ENCODE data around the gene WNT5B.
A peak's percentile ranks its signal among the peaks of the same experiment; 100 is the strongest.

Gene WNT5B

DNA sequence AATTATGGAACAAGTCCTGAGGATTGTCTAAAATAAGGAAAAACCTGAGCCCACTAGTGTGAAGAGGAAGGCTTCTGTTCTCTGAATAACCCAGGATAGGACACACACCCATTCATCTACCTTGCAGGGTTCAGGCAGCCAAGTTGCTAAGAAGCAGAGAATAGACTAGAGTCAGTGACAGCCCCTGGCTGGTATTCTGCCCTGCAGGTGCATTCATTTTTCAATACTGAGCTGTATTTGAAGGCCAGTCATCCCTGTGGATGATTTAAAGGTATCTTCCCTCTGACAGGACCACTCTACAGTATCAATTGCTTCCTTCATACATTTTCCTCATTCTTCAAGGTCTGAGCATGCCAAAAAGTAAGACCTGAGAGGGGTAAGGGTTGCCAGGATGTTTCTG is 22.9 kb downstream of the WNT5B start:
- no peak for DNase-seq (ENCODE audit: low spot score)

DNA sequence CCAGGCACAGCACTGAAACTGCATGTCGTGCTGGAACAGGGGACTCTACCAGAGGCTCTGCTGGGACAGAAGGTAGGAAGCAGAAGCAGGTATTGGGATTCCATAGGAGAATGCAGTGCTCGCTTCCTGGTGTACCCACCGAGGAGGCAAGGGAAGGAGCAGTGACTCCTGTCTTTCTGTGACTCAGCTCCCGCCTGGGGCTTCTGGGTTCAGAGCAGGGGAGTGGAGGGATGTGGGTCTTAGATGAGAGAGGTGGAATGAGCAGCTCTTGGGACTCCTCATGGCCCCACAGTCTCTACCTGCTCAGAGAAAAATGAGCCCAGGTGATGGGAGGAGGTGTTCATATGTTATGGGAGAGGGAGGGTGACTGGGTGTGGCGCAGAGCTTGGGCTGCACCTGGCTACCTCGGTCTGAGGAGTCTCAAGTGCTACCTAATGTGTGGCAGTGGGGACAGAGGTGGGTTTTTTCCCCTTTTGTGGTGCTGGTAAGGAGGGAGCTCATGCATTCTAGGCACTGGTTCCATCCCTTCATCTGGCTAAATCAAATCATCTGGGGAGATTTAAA is 26.3 kb downstream of the WNT5B start:
- no peak for DNase-seq (ENCODE audit: low spot score)

DNA sequence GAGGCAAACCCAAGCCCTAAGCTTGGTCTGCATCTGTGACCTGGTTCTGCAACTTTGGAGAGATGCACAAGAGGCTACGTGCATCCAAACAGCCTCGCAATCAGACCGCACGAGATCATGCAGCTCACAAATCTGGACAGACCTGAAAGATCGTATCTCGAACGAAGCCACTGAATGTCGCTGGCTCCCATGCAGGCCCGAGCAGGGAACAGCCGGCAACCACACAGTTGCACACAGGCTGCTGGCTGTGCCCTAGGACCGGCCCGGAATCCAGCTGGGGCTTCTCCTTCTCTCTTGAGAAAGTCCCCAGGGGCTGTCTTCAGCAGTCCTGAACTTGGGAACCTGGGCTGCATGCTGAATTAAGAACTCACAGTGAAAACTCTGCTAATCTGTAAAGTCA is 27.9 kb downstream of the WNT5B start:
- DNase-seq (ENCODE audit: low spot score), result no peak

DNA sequence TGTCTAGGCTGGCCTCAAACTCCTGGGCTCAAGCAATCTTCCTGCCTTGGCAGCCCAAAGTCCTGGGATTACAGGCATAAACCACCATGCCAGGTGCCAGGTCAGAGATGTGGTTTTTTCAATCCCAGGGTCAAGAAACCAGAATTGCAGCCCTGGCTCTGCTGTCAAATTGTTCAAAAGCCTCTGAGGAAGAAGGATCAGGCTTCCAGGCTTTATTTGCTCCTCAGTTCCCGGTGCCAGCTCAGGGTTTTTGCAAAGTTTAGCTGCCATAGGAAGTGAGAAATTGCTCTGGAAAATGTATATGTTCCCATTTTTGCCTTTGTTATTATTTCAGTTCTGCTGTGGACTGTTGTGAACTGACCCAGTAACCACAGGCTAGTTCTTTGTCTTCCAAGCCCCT is 28.7 kb downstream of the WNT5B start:
- no peak for DNase-seq (ENCODE audit: low spot score)

DNA sequence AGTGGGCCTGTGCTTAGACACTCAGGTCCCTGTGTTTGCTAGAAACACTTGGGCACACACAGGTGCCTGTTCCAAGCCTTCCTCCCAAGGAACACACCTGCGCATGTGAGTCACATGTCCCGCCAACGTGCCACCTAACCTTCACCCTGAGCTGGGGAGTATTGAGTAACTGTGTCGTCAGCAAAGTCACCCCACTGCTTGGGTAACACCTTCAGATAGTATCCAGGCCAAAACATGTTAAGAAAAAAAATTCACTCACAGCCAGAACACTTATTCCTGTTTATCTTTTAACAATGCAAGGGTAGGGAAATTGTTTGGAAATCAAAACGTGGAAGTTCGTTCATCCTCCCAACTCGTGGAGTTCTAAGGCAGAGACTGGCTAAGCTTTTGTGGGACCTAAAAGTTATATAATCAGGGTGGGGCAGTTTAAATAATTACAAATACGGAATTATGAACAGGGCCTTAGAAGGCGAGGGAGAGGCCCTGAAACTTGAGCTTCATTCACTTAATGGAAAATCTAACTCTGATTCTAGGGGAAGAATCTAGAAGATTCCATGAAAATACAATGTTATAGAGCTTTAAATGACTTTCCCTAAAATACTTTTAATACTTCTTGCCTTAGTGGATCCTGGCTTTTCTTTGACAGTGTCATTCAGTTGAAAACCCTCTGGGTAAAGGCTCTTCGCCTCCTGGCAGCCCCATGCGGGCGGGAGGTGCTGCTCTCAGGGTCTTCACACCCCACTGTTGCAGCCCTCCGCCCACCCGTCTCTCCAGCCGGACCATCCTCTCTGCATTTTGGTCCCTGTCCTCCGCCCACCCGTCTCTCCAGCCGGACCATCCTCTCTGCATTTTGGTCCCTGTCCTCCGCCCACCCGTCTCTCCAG is 31.5 kb downstream of the WNT5B start:
- DNase-seq (ENCODE audit: low spot score), result no peak

DNA sequence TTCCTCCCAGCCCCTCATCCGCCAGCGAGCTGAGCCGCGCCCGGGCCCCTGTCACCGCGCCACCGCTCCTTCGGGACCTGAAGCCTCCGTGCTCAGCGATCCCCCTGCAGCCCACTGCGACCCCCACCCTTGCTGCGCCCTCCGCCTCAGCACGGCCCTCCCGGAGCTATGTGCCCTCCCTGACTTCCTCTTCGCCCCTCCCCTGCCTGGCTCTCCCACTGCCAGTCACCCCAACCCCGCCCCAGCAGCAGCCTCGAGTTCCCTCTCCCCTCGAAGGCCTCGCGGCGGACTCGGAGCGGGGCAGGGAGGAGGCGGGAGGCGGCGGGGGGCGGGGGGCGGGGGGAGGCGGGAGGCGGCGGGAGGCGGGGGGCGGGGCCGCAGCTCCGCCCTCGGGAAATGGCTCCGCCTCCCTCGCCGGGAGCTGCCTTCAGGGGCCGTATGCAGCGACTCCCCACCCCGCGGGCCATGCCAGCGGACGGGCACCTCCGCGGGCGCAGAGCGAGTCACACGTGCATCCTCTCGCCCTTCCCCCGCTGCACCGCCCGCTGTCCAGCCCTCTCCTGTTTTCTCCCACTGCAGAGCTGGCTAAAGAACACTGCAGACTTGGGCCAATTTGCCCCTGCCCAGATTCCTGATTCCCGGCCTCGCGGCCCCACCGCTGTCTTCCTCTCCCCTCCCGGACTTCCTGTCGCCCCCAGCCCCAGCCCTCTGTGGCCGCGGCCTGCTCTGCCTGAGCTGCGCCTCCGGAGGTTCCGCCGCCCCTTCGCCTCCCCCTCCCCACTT is 32.7 kb downstream of the WNT5B start:
- peak; percentile 87 for DNase-seq (ENCODE audit: low spot score)

DNA sequence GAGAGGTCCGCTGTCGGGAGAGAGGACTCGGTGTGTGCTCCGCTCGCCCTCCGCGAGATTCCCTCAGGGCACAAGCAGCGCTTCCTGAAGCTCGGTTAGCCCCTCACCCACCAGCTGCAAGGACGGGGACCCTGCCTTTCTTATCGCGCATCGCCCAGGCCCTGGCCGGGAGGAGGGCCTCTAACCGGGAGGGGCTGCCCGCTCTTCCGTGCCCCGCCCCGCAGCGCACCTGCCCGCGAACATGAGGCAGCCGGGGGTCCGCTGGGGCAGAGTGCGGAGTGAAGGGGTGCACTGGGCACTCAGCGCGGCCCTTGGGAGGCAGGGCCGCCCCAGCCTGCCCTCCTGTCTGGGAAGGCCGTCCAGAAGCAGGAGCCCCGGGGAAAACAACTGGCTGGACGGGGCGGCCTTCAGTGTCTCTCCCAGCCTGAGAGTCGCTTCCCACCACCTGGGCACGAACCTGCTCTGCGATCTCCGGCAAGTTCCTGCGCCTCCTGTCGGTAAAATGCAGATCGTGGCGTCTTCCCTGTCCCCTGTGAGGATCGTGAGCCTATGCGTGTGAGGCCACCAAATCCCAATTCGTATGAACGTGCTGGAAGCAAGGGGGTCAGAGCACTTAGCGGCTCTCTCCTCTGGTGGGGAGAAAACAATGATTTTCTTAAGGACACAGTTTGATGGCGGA is 33.9 kb downstream of the WNT5B start:
- DNase-seq (ENCODE audit: low spot score), result peak; percentile 57

DNA sequence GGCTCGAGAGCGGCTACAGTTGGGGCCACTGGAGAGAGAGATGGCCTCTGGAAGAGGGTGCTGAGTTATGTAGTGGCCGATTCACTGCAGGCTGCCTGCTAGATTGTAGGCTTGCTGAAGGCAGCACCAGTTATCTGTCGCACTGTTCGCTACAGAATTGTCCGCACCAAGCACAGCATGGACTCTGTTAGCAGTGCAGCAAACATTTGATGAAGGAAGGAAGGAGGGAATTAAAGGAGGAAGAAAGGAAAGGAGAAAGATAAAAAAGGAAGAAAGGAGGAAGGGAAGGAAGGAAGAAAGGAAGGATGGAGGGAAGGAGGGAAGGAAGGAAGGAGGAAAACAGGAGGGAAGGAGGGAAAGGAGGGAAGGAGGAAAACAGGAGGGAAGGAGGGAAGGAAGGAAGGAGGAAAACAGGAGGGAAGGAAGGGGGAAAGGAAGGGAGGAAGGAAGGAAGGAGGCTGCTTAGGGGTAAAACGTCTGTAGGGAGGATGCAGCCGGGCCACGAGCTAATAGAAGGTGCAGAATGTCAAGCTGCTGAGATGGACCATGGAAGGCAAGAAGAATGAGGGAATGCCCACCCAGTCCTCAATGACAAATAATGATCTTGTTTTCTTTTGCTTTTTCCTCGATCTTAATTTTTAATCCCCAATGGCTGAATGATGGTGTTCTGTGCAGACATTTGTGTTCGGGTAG is 34.6 kb downstream of the WNT5B start:
- DNase-seq (ENCODE audit: low spot score), result no peak

DNA sequence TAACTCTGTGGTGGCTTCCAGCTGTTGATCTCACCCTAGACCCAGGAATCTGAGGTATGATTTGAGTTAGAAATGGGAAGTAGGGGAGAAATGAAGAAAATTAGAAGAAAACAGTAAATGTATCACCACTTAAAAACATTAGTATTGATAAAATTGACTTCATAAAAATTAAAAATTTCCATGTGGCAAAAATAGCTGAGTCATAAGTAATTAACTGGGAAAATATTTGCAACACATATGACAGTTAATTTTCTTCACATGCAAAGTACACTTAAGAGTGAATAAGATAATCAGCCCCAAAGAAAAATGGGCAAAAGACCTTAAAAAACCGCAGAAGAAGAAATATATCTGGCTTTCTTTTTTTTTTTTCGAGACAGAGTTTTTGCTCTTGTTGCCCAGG is 36.3 kb downstream of the WNT5B start:
- no peak for DNase-seq (ENCODE audit: low spot score)

DNA sequence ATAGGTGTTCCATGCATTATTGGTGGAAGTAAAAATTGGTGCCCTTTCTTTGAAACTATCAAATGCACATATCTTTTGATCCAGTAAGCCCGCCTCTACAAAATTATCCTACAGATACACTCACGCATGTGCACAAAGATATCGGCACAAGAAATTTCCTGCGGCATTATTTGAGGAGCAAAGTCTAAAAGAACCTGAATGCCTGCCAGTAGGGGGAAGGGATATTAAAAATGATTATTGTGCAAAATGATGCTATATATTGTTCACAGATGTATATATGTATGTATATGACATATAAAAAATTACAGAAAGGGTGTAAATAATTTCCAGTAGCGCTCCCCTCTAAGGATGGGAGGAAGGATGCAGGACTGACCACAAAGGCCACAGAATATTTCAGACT is 37.2 kb downstream of the WNT5B start:
- DNase-seq (ENCODE audit: low spot score), result no peak

DNA sequence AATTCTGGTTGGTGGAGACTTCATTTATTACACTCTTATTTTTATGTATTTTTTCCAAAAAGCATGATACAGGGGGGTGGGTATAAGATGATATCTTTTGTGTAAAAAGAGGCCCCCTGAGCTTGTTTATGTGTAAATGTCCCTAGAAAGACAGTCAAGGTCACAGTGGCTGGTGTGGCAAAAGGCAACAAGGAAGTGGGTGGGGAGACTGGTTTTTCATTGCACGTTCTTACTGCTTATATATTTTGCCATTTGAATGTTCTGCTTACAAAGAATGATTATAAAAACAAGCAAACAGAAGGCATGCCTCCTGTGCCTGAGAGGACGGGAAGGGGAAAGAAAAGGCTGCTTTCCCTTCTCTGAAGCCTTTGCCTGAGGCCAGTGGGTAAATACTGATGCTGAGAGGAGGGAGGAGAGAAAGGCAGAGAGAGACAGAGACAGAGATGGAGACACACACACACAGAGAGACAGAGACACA is 37.7 kb downstream of the WNT5B start:
- no peak for DNase-seq (ENCODE audit: low spot score)

DNA sequence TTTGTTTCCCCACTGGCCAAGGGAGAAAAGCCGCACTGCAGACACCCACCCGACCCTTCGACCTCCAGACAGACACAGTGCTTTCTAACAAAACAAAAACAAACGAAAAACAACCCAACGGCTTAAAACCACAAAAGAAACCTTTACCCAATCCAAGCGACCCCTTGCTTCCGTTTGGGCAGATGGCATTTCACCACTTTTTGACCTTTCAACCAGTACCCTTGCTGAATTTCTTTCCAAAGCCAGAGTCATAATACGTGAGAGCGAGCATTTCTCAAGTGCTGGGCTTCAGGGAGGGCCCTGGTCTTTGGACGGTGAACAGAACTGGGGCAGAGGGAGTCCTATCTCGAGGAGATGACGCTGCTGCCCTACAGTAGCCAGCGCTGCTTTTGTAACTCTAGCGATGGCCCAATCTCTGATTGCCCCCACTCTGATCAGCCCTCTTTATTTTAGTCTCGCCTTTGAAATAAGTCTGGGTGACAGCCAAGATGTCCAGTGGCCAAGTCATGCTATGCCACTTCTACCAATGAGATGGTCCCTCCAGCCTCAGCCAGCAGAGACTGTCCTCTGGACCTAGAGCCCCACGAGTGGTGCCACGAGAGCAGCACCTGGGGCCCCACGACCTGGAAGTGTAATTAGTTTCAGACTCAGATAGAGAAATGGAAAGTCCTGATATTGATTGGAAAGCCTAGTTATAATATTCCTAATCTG is 40.0 kb downstream of the WNT5B start:
- no peak for DNase-seq (ENCODE audit: low spot score)

DNA sequence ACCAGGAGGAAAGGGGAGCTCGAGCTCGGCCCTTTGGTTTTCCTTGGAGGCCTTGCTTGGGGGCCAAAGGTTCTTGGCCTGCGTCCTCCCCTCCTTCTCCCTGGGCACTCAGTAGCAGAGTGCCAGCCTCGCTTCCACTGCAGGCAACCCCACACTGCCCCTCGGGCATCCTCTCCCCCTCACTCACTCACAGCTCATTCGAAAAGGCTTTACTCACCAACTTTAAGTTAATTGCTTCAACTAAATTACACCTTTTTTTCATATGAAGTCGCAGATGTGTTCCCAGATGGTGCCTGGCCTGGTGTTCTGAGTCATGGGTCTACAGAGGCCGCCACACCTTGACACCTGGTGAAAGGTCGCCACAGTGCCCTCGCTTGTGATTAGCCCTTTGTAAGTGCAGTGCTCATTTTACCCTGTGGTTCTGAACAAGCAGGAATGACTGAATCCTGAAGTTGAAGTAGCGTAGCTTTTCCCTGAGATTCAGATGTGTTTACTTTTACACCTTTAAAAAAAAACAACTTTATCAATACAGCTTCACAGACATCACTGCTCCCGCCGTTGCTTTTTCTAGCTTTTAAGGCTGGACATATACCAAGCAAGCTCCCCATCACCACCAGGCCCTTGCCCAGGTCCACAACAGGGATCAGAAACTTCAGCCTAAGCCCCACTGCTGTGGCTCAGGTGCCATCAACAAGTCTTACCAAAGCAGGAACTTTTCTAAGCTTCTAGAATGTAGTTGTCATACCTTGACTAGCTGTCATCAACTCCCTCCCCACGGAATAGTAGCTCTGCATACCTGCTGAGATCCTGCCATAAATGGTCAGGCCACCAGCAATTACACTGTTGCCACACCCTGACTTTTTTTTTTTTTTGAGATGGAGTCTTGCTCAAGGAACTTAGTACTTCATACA is 41.6 kb downstream of the WNT5B start:
- no peak for DNase-seq (ENCODE audit: low spot score)

DNA sequence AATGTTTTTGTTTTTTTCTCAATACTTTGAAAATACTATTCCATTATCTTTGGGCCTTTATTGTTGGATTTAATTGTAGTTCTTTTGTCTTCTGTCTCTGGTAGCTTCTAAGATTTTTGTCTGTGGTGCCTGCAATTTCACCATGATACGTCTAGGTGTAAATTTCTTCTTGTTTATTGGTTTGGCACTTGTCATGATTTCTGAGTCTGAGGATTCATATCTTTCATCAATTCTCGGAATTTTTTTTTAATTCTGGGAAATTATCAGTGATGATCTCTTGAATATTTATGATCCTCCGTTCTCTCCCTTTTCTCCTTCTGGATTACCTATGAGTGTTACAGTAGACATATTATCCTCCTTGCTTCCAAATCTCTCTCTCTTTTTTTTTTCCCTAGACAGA is 47.0 kb downstream of the WNT5B start:
- no peak for DNase-seq (ENCODE audit: low spot score)

DNA sequence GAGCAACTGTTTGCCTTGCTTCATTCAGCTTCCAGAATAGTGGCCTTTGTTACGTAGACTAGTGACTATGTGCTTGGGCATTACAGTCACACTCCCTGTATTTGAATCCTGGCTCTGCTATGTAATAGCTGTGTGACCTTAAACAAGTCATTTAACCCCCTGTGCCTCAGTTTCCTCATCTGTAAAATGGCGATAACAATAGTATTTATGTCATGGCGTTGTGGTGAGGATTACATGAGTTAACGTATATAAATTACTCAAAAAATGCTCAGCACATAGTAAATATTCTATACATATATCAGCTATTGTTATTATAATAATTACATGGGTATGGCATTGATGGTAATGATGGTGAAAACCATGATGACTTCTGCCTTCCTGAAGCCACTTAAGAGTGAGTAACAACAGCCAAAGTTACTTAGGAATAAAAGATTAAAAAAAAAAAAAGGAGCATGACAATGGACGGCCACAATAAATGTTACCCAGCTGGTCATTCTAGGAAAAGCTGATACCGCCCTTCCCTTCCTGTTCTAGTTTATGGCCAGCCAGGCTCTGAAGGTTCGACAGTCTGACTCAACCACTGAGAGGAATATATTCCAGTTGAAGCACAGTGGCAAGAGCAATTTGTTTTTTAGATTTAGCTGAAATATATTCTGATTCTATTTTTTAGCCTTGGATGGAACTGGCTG is 51.9 kb downstream of the WNT5B start:
- no peak for DNase-seq (ENCODE audit: low spot score)

DNA sequence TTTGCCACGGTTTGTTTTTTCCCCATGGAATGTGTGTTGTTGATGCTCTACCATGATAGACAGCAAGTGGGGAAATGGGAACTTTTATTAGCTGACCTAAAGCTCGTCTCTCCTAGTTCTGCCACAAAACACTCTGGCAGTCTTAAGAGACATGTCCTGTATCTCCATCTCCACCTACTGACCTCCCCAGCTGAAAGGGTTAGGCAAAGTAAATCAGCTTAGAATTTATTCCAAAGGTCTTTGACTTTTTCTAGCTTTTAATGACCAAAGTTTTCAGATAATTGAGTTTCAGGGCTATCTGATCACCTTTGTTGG is 52.4 kb downstream of the WNT5B start:
- no peak for DNase-seq (ENCODE audit: low spot score)

DNA sequence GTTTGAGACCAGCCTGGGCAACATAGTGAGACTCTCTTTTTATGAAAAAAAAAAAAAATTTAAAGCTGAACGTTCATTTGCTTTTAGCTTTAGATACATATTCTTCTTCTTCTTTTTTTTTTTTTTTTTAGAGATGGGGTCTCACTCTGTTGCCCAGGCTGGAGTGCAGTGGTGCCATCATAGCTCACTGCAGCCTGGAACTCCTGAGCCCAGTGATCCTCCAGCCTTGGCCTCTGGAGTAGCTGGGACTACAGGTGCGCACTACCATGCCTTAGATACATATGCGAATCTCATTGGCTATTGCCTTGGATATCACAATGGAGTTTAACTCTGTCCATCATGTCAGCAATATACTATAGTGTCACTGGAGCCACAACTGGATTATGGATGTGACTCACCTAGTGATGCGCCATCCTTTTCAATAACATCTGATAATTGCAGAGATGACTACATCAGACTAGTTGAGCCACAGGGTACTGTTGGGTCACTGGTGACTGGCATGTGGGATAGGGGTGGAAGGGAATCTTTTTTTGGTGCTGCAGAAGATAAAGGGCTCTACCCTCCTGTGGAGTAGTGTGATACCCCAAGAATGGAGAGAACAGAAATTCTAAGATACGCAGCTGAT is 59.2 kb downstream of the WNT5B start:
- DNase-seq (ENCODE audit: low spot score), result no peak

DNA sequence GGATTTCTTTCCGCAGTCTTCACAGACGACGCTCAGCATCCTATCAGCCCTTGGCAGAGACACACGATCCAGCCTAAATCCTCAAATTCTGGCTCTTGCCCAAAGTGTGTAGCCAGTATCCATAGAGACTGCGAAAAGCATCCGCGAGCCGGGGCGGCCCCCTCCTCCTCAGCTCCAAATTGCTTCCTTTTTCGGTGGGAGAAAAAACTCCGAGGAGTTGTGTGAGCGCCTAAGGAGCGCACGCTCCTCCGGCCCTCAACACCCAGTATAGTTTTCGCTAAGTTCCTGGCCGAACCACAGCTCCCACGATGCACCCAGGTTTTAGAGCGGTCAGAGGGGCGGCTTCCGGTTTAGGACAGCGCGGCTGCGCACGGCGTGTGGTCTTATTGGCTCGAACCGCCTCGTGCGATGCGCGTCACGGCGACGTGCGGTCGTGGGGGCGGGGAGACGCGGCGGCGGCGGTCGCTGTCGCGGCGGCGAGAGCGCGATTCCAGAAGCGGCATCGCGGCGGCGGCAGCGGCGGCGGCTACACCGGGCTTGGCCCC is 61.6 kb downstream of the WNT5B start, which contains the start of gene ADIPOR2:
TSS of gene ADIPOR2 (plus strand) at position 493 of the 545 bp plus-strand sequence. CDS start 63,274 bp downstream, outside the sequence.
- DNase-seq (ENCODE audit: low spot score), result peak; percentile 92
